Neural cell (in vitro differentiated cells): ENCODE measurements around the gene INPP4B. TPM values are rescaled to one million over a fixed set of nuclear protein-coding genes. Genes with fewer than 3 reads are reported as not detected.

Source experiments
- H2AFZ ChIP-seq: fragments of 200-600, 300-800 bp; sonication (generic), shearing (Covaris generic); 2 replicates; pipeline ENCODE4 v1.6.0; 2014; ENCODE audit warnings: low read depth, mild to moderate bottlenecking, antibody characterized with exemption, low read length, moderate library complexity
- H3F3A ChIP-seq: fragments of 200-600 bp; shearing (Covaris generic); 2 replicates; pipeline ENCODE4 v1.6.1; 2016; ENCODE audit warnings: mild to moderate bottlenecking, moderate library complexity, mixed read lengths, antibody characterized with exemption, low read length; ENCODE audit not compliant: insufficient read depth, poor library complexity, severe bottlenecking
- H3K27ac ChIP-seq: fragments of 200-600, 300-800 bp; sonication (generic), shearing (Covaris generic); 2 replicates; pipeline ENCODE4 v1.5.1; 2014; ENCODE audit warnings: mild to moderate bottlenecking, low read length, moderate library complexity
- H3K27me3 ChIP-seq: fragments of 300-800, 200-600 bp; sonication (generic), shearing (Covaris generic); 2 replicates; pipeline ENCODE4 v1.6.0; 2014; ENCODE audit warnings: mild to moderate bottlenecking, low read depth, low read length, moderate library complexity; ENCODE audit not compliant: insufficient read depth
- H3K36me3 ChIP-seq: fragments of 300-800, 200-600 bp; sonication (generic), shearing (Covaris generic); 2 replicates; pipeline ENCODE4 v1.5.1; 2014; ENCODE audit warnings: mild to moderate bottlenecking, antibody characterized with exemption, low read length, moderate library complexity; ENCODE audit not compliant: insufficient read depth
- H3K4me2 ChIP-seq: fragments of 300-800, 200-600 bp; sonication (generic), shearing (Covaris generic); 2 replicates; pipeline ENCODE4 v1.6.0; 2014; ENCODE audit warnings: mild to moderate bottlenecking, low read length
- H3K4me3 ChIP-seq: fragments of 300-800, 200-600 bp; sonication (generic), shearing (Covaris generic); 2 replicates; pipeline ENCODE4 v1.5.1; 2014; ENCODE audit warnings: mild to moderate bottlenecking, low read length, moderate library complexity
- H3K79me2 ChIP-seq: fragments of 200-600 bp; shearing (Covaris generic); replicated peaks from 2 replicates; pipeline ENCODE4 v1.6.0; 2014; ENCODE audit warnings: mild to moderate bottlenecking, low read length, moderate library complexity; ENCODE audit not compliant: insufficient read depth
- H3K9ac ChIP-seq: fragments of 300-800, 200-600 bp; sonication (generic), shearing (Covaris generic); 2 replicates; pipeline ENCODE4 v1.6.1; 2016; ENCODE audit warnings: mild to moderate bottlenecking, low read length, mixed read lengths
- H3K9me2 ChIP-seq: fragments of 200-600 bp; shearing (Covaris generic); 2 replicates; pipeline ENCODE4 v1.6.1; 2016; ENCODE audit warnings: mild to moderate bottlenecking, low read length, mixed read lengths; ENCODE audit not compliant: insufficient read depth
- H3K9me3 ChIP-seq: fragments of 200-600, 300-800 bp; sonication (generic), shearing (Covaris generic); 2 replicates; pipeline ENCODE4 v1.6.1; 2016; ENCODE audit warnings: mild to moderate bottlenecking, mixed run types, low read length, moderate library complexity, mixed read lengths
- H4K20me1 ChIP-seq: fragments of 200-600 bp; shearing (Covaris generic); 2 replicates; pipeline ENCODE4 v1.6.1; 2016; ENCODE audit warnings: mild to moderate bottlenecking, mixed run types; ENCODE audit not compliant: insufficient read depth
- EP300 ChIP-seq: fragments of 450-650 bp; conservative IDR thresholded peaks from 2 replicates; pipeline ENCODE4 v1.6.1; 2014; ENCODE audit warnings: antibody characterized with exemption, mild to moderate bottlenecking, moderate library complexity; ENCODE audit not compliant: poor library complexity, severe bottlenecking
- EZH2 ChIP-seq: fragments of 200-600, 300-800 bp; shearing (Covaris generic), sonication (generic); IDR thresholded peaks from 2 replicates; pipeline ENCODE4 v1.6.1; 2014; ENCODE audit warnings: antibody characterized with exemption, low read length, borderline replicate concordance, mild to moderate bottlenecking; ENCODE audit not compliant: insufficient read depth, poor library complexity, severe bottlenecking
- MXI1 ChIP-seq: fragments of 450-650 bp; conservative IDR thresholded peaks from 2 replicates; pipeline ENCODE4 v1.6.1; 2014; ENCODE audit warnings: antibody characterized with exemption, mild to moderate bottlenecking; ENCODE audit not compliant: poor library complexity, severe bottlenecking
- POLR2AphosphoS5 ChIP-seq: IDR thresholded peaks from 2 replicates; pipeline ENCODE4 v1.6.1; 2012
- RAD21 ChIP-seq: fragments of 450-650 bp; conservative IDR thresholded peaks from 2 replicates; pipeline ENCODE4 v1.6.1; 2014; ENCODE audit warnings: antibody characterized with exemption, mild to moderate bottlenecking, moderate library complexity
- REST ChIP-seq: IDR thresholded peaks from 2 replicates; pipeline ENCODE4 v1.6.1; 2012; ENCODE audit warnings: borderline replicate concordance
- SMC3 ChIP-seq: fragments of 450-650 bp; conservative IDR thresholded peaks from 2 replicates; pipeline ENCODE4 v1.6.1; 2014; ENCODE audit warnings: antibody characterized with exemption, mild to moderate bottlenecking, moderate library complexity; ENCODE audit not compliant: poor library complexity
- TAF1 ChIP-seq: IDR thresholded peaks from 2 replicates; pipeline ENCODE4 v1.6.1; 2012; ENCODE audit warnings: low read depth
- polyA plus RNA-seq: library from polyadenylated mRNA; depleted of rRNA; stranded (reverse); fragments of >200 nt; gene quantifications from 2 replicates; pipeline ENCODE4 v1.2.3, GENCODE V29; 2014

INPP4B gene
- polyA plus RNA-seq, 1 donor from 2014 or later, result 0.30 TPM

- Histone ChIP-seq H3K36me3 (no peaks in the 10 kb centered on the region), H3K9me2 (no peaks in the 10 kb centered on the region), H3K4me3 (no peak overlapping the region), H3F3A (no peaks in the 10 kb centered on the region), H2AFZ (no peak overlapping the region), H4K20me1 (no peaks in the 10 kb centered on the region), H3K27ac (no peak overlapping the region), H3K79me2 (no peaks in the 10 kb centered on the region), H3K9ac (no peak overlapping the region), H3K27me3 (no peaks in the 10 kb centered on the region), H3K4me2 (no peak overlapping the region), H3K9me3 (no peaks in the 10 kb centered on the region)
- TF ChIP-seq TAF1 (no peak), REST (no peak), POLR2AphosphoS5 (no peak), RAD21 (no peak), EZH2 (no peak), MXI1 (no peak)
Measured at GRCh38 chr4:142475663-142476062, 370.4 kb downstream of the INPP4B start.

- no peaks in the 10 kb centered on the region for H3K36me3 ChIP-seq
- no peaks in the 10 kb centered on the region for H3K27me3 ChIP-seq
- no peak overlapping the region for H3K27ac ChIP-seq
- H3K79me2 ChIP-seq, result no peaks in the 10 kb centered on the region
- no peak overlapping the region for H3K9ac ChIP-seq
- no peak overlapping the region for H3K4me3 ChIP-seq
- H2AFZ ChIP-seq, result no peak overlapping the region
- H3F3A ChIP-seq, result no peaks in the 10 kb centered on the region
- TF ChIP-seq EP300 (no peak), REST (no peak), EZH2 (no peak), SMC3 (no peak)
- no peaks in the 10 kb centered on the region for H3K9me3 ChIP-seq
- H3K9me2 ChIP-seq, result no peaks in the 10 kb centered on the region
- no peaks in the 10 kb centered on the region for H4K20me1 ChIP-seq
- no peak overlapping the region for H3K4me2 ChIP-seq
Measured at GRCh38 chr4:142474398-142475087, 371.6 kb downstream of the INPP4B start.
